ENCODE data around the gene RPL37.
A peak's percentile ranks its signal among the peaks of the same experiment; 100 is the strongest.
"Not testable (repeated sequence)": the region's sequence is repeated elsewhere in the genome, so short reads cannot be mapped to it uniquely, and the experiment has no call there.

The RPL37 gene

GRCh38 chr5:40834849-40835787 is at the start of gene RPL37:
TSS of gene RPL37 (minus strand) at chr5:40835222. CDS start at chr5:40835185, 37 bp downstream.
- DNase-seq = peak; percentile 94

- not testable (repeated sequence) for DNase-seq
These were observed 48.0 kb upstream of the RPL37 start for GRCh38 chr5:40883051-40883450.

GRCh38 chr5:40882291-40882690 is 47.3 kb upstream of the RPL37 start:
- DNase-seq = no peak

GRCh38 chr5:40879163-40879942 is 44.3 kb upstream of the RPL37 start:
- no peak for DNase-seq

- DNase-seq = no peak
These were observed 42.5 kb upstream of the RPL37 start for GRCh38 chr5:40877371-40877988.

- DNase-seq = no peak
These were observed 40.9 kb upstream of the RPL37 start for GRCh38 chr5:40875958-40876357.

GRCh38 chr5:40873286-40873880 is 38.4 kb upstream of the RPL37 start:
- no peak for DNase-seq

GRCh38 chr5:40872253-40872652 is 37.2 kb upstream of the RPL37 start:
- DNase-seq = not testable (repeated sequence)

GRCh38 chr5:40871177-40871576 is 36.2 kb upstream of the RPL37 start:
- no peak for DNase-seq

- DNase-seq = no peak
These were observed 34.4 kb upstream of the RPL37 start for GRCh38 chr5:40869384-40869783.

- no peak for DNase-seq
These were observed 31.8 kb upstream of the RPL37 start for GRCh38 chr5:40866844-40867243.

- not testable (repeated sequence) for DNase-seq
These were observed 30.0 kb upstream of the RPL37 start for GRCh38 chr5:40865004-40865403.

GRCh38 chr5:40860711-40861110 is 25.7 kb upstream of the RPL37 start:
- DNase-seq = no peak

- DNase-seq = no peak
These were observed 18.7 kb upstream of the RPL37 start for GRCh38 chr5:40853632-40854192.

- DNase-seq = no peak
These were observed 12.5 kb upstream of the RPL37 start for GRCh38 chr5:40847525-40847924.

- no peak for DNase-seq
These were observed 11.3 kb upstream of the RPL37 start for GRCh38 chr5:40846371-40846770.

GRCh38 chr5:40844565-40844964 is 9.5 kb upstream of the RPL37 start:
- DNase-seq = no peak

- DNase-seq = no peak
These were observed 7.3 kb upstream of the RPL37 start for GRCh38 chr5:40842351-40842750.

- DNase-seq = no peak
These were observed 6.2 kb upstream of the RPL37 start, which contains the start of gene CARD6 for GRCh38 chr5:40841068-40841805. TSS of gene CARD6 (plus strand) at chr5:40841367. CDS start at chr5:40841383, 16 bp downstream.

- DNase-seq = no peak
These were observed 3.1 kb upstream of the RPL37 start for GRCh38 chr5:40838086-40838485.

GRCh38 chr5:40834391-40834848 is 602 bp downstream of the RPL37 start:
- no peak for DNase-seq
